SK-N-SH (cell line): ENCODE data around the gene CNTNAP2. TPM values are rescaled to one million over a fixed set of nuclear protein-coding genes. Genes with fewer than 3 reads are reported as not detected.

ENCODE experiments used
- CTCF ChIA-PET: fragments of 300-600, 350-600 bp; formaldehyde crosslinking; extraction: SDS; loops from one replicate; lab custom pipeline; 2021; lab: Yijun Ruan, JAX
- POLR2A ChIA-PET: fragments of 350-600 bp; sonication (Branson Sonifier 250); formaldehyde crosslinking; extraction: SDS; loops from one replicate; lab custom pipeline; 2020; ENCODE audit warnings: antibody characterized with exemption, inconsistent platforms; lab: Yijun Ruan, JAX
- DNase-seq: peaks from one replicate; pipeline ENCODE4 v3.0.0; 2012
- H2AFZ ChIP-seq: fragments of 200-600 bp; sonication (generic); 2 replicates; pipeline ENCODE4 v1.8.1; 2016; ENCODE audit warnings: antibody characterized with exemption, mild to moderate bottlenecking, low read depth
- H3F3A ChIP-seq: fragments of 200-600 bp; sonication (generic); replicated peaks from 2 replicates; pipeline ENCODE3; 2016; ENCODE audit warnings: antibody characterized with exemption, mild to moderate bottlenecking; ENCODE audit not compliant: insufficient read depth
- H3K27ac ChIP-seq, 2 experiments: fragments of 200-500 bp in 1 of 2; fragments of 200-600 bp in 1 of 2; sonication (Bioruptor generic) in 1 of 2; sonication (generic), shearing (Covaris generic) in 1 of 2; 2 replicates each; pipeline versions ENCODE4 v1.5.1 to v1.6.1; 2014 to 2016; ENCODE audit warnings: low read depth in 2 of 2, inconsistent platforms in 1 of 2, low read length in 1 of 2, mild to moderate bottlenecking in 1 of 2, mixed read lengths in 1 of 2
- H3K27me3 ChIP-seq: fragments of 200-600 bp; sonication (generic), shearing (Covaris generic); 2 replicates; pipeline ENCODE4 v1.6.1; 2016; ENCODE audit warnings: mixed run types; ENCODE audit not compliant: insufficient read depth
- H3K36me3 ChIP-seq, 2 experiments: fragments of 200-500 bp in 1 of 2; fragments of 200-600 bp in 1 of 2; sonication (Bioruptor generic) in 1 of 2; sonication (generic) in 1 of 2; replicated peaks in 1 of 2; 2 replicates each; pipeline versions ENCODE3 to v1.5.1; 2014 to 2016; ENCODE audit warnings: low read length in 1 of 2, mild to moderate bottlenecking in 1 of 2; ENCODE audit not compliant: insufficient read depth in 2 of 2, control insufficient read depth in 1 of 2
- H3K4me1 ChIP-seq, 2 experiments: fragments of 200-500 bp in 1 of 2; fragments of 200-600 bp in 1 of 2; sonication (Bioruptor generic) in 1 of 2; sonication (generic), shearing (Covaris generic) in 1 of 2; 2 replicates each; pipeline versions ENCODE4 v1.5.1 to v1.6.1; 2014 to 2016; ENCODE audit warnings: low read depth in 1 of 2, low read length in 1 of 2, mixed run types in 1 of 2; ENCODE audit not compliant: insufficient read depth in 2 of 2, control insufficient read depth in 1 of 2
- H3K4me2 ChIP-seq: fragments of 200-600 bp; sonication (generic), shearing (Covaris generic); 2 replicates; pipeline ENCODE4 v1.6.1; 2017; ENCODE audit warnings: mixed run types
- H3K4me3 ChIP-seq, 2 experiments: fragments of 200-500 bp in 1 of 2; fragments of 200-600 bp in 1 of 2; sonication (Bioruptor generic) in 1 of 2; sonication (generic), shearing (Covaris generic) in 1 of 2; 2 replicates each; pipeline versions ENCODE4 v1.5.1 to v1.8.1; 2014 to 2016; ENCODE audit warnings: low read depth in 2 of 2, inconsistent platforms in 1 of 2, low read length in 1 of 2, mild to moderate bottlenecking in 1 of 2, mixed read lengths in 1 of 2, moderate library complexity in 1 of 2
- H3K79me2 ChIP-seq: fragments of 200-600 bp; sonication (generic); 2 replicates; pipeline ENCODE4 v1.8.1; 2017; ENCODE audit warnings: mild to moderate bottlenecking; ENCODE audit not compliant: insufficient read depth
- H3K9ac ChIP-seq: fragments of 200-600 bp; sonication (generic); 2 replicates; pipeline ENCODE4 v1.6.1; 2017; ENCODE audit warnings: mixed run types
- H3K9me2 ChIP-seq: fragments of 200-600 bp; sonication (generic); 2 replicates; pipeline ENCODE4 v1.6.1; 2017; ENCODE audit warnings: mixed run types
- H3K9me3 ChIP-seq: fragments of 200-600 bp; sonication (generic); 2 replicates; pipeline ENCODE4 v1.6.1; 2017; ENCODE audit warnings: mixed run types, mild to moderate bottlenecking, moderate library complexity
- H4K20me1 ChIP-seq: fragments of 200-600 bp; sonication (generic); 2 replicates; pipeline ENCODE4 v1.6.1; 2017; ENCODE audit warnings: mild to moderate bottlenecking, mixed run types; ENCODE audit not compliant: insufficient read depth
- CTCF ChIP-seq: fragments of 200-600 bp; sonication (generic); IDR thresholded peaks from 2 replicates; pipeline ENCODE4 v1.6.1; 2017; ENCODE audit warnings: antibody characterized with exemption, mild to moderate bottlenecking, moderate library complexity
- ELF1 ChIP-seq: IDR thresholded peaks from 2 replicates; pipeline ENCODE4 v1.4.0; 2012
- EP300 ChIP-seq, 2 experiments: IDR thresholded peaks; 2 replicates each; pipeline versions ENCODE4 v1.4.0 to v1.6.1; 2012; ENCODE audit warnings: borderline replicate concordance in 1 of 2, low read depth in 1 of 2, low read length in 1 of 2
- FOXJ3 ChIP-seq: sonication (generic); formaldehyde crosslinking; IDR thresholded peaks from 2 replicates; pipeline ENCODE4 v1.5.1; 2020; ENCODE audit warnings: mild to moderate bottlenecking, missing genetic modification reagents
- FOXM1 ChIP-seq: IDR thresholded peaks from 2 replicates; pipeline ENCODE4 v1.4.0; 2012; ENCODE audit warnings: low read depth, mild to moderate bottlenecking
- GABPA ChIP-seq: IDR thresholded peaks from 2 replicates; pipeline ENCODE4 v1.4.0; 2012; ENCODE audit warnings: low read depth, mild to moderate bottlenecking
- IRF3 ChIP-seq: fragments of 150-350 bp; IDR thresholded peaks from 2 replicates; pipeline ENCODE4 v1.6.1; 2016; ENCODE audit warnings: mild to moderate bottlenecking, low read depth, low read length
- MAX ChIP-seq: IDR thresholded peaks from 2 replicates; pipeline ENCODE4 v1.4.0; 2012; ENCODE audit warnings: low read depth
- MEF2A ChIP-seq: IDR thresholded peaks from 2 replicates; pipeline ENCODE4 v1.4.0; 2012; ENCODE audit warnings: low read depth, borderline replicate concordance
- NFIC ChIP-seq: IDR thresholded peaks from 2 replicates; pipeline ENCODE4 v1.4.0; 2012; ENCODE audit warnings: borderline replicate concordance
- NRF1 ChIP-seq: IDR thresholded peaks from 2 replicates; pipeline ENCODE4 v1.6.1; 2012; ENCODE audit warnings: low read depth, mild to moderate bottlenecking, low read length
- PBX3 ChIP-seq: IDR thresholded peaks from 2 replicates; pipeline ENCODE4; 2012
- POLR2AphosphoS5 ChIP-seq: IDR thresholded peaks from 2 replicates; pipeline ENCODE4 v1.6.1; 2012; ENCODE audit warnings: low read depth, low read length
- RAD21 ChIP-seq: IDR thresholded peaks from 2 replicates; pipeline ENCODE4 v1.6.1; 2012; ENCODE audit warnings: mild to moderate bottlenecking, low read length
- RCOR1 ChIP-seq: fragments of 150-350 bp; IDR thresholded peaks from 2 replicates; pipeline ENCODE4 v1.6.1; 2017; ENCODE audit warnings: antibody characterized with exemption, low read length
- REST ChIP-seq: IDR thresholded peaks from 2 replicates; pipeline ENCODE4 v1.6.1; 2012; ENCODE audit warnings: mild to moderate bottlenecking, low read depth, low read length, moderate library complexity
- RFX5 ChIP-seq: IDR thresholded peaks from 2 replicates; pipeline ENCODE4 v1.6.1; 2012; ENCODE audit warnings: mild to moderate bottlenecking, improper control_type of control experiment, low read length
- USF1 ChIP-seq: IDR thresholded peaks from 2 replicates; pipeline ENCODE4 v1.4.0; 2012; ENCODE audit warnings: low read depth, borderline replicate concordance
- polyA plus RNA-seq, 3 experiments: library from polyadenylated mRNA; depleted of rRNA; stranded (reverse); fragments of >200 nt; gene quantifications; 2 replicates each; pipeline ENCODE4 v1.2.3, GENCODE V29; 2012

Gene CNTNAP2
- polyA plus RNA-seq, 1 of the 3 experiments (the other 2 are of a cell fraction) = 3.4 TPM

- TF ChIP-seq REST (no peak), MEF2A (no peak), CTCF (no peak), IRF3 (no peak), RAD21 (peak; percentile 42), FOXM1 (no peak), POLR2AphosphoS5 (no peak), RFX5 (no peak), ELF1 (no peak), RCOR1 (no peak), MAX (no peak), GABPA (no peak), USF1 (no peak), NFIC (no peak)
Measured at GRCh38 chr7:147803606-147804005, 1687.0 kb downstream of the CNTNAP2 start (continued).

GRCh38 chr7:147804032-147804431, 1687.4 kb downstream of the CNTNAP2 start:
- CTCF ChIA-PET = interaction anchor here (1.0 to 3.7 kb wide), 5 partner anchors 11 to 373 kb away, joined by 3 to 28 read pairs (median 3); no protein-coding TSS in a partner anchor
- Histone ChIP-seq H3K9me2 (no peaks in the 10 kb centered on the region), H3K4me1 (peaks cover 0 to 6% of the 10 kb centered on the region in 2 experiments; a peak in 2 of 4 replicates), H4K20me1 (no peaks in the 10 kb centered on the region), H3K9me3 (peaks cover 13% of the 10 kb centered on the region; the same call in 1 of the 2 replicates), H3K4me3 (no peak overlapping the region), H3K4me2 (no peak overlapping the region), H2AFZ (no peak overlapping the region), H3K27me3 (no peaks in the 10 kb centered on the region), H3K36me3 (peaks cover 0 to 2% of the 10 kb centered on the region in 2 experiments), H3K27ac (peak overlapping the region in 1 of 2 experiments; percentile 93; a peak in 3 of 4 replicates), H3K79me2 (no peaks in the 10 kb centered on the region), H3K9ac (no peak overlapping the region), H3F3A (no peaks in the 10 kb centered on the region)
- peak; percentile 55 for DNase-seq
- POLR2A ChIA-PET = interaction anchor here (0.6 to 1.3 kb wide), 3 partner anchors 113 to 1688 kb away, joined by 3 to 5 read pairs (median 3); partner anchors contain the start of gene CNTNAP2
- TF ChIP-seq NRF1 (no peak), MAX (no peak), POLR2AphosphoS5 (peak; percentile 47), RCOR1 (peak; percentile 97), FOXJ3 (CRISPR knock-in tag) (0 out of 2 replicates have a peak, but pooled peaks have one; percentile 20), CTCF (no peak), USF1 (no peak), EP300 (IDR thresholded peaks at IDR 0.05; ENCODE audit: borderline replicate concordance in 1 of 2, low read depth in 1 of 2, low read length in 1 of 2) (peak in 1 of 2 experiments; percentile 97; a peak in 3 of 4 replicates), NFIC (peak; percentile 62), PBX3 (peak; percentile 17; the same call in 1 of the 2 replicates)
